Activated naive CD4-positive, alpha-beta T cell treated with anti-CD3 and anti-CD28 coated beads, Interleukin-2, amount 10 ng/mL, durations not matched to agents 7 days and 5 days (primary cell): ENCODE measurements around the gene C20orf144.
A peak's percentile ranks its signal among the peaks of the same experiment; 100 is the strongest.
"Not testable (repeated sequence)": the region's sequence is repeated elsewhere in the genome, so short reads cannot be mapped to it uniquely, and the experiment has no call there.

Source experiments
- CTCF ChIA-PET: fragments of 350-600 bp; sonication (Branson Sonifier 250); formaldehyde crosslinking; loops from one replicate; lab custom pipeline; 2021; ENCODE audit warnings: antibody characterized with exemption; lab: Charles Lee
- DNase-seq: peaks from one replicate; pipeline ENCODE4 v3.0.0-alpha.2; 2020
- H3K27ac Mint-ChIP-seq: one replicate; pipeline ENCODE4 v1.8.0; 2021; ENCODE audit warnings: mild to moderate bottlenecking, moderate library complexity, mixed read lengths
- H3K27me3 Mint-ChIP-seq: one replicate; pipeline ENCODE4 v1.8.0; 2021; ENCODE audit warnings: mild to moderate bottlenecking, mixed read lengths
- H3K36me3 Mint-ChIP-seq: one replicate; pipeline ENCODE4 v1.8.0; 2021; ENCODE audit warnings: mixed read lengths
- H3K4me1 Mint-ChIP-seq: one replicate; pipeline ENCODE4 v1.8.0; 2021; ENCODE audit warnings: mixed read lengths
- H3K4me3 Mint-ChIP-seq: one replicate; pipeline ENCODE4 v1.8.0; 2021; ENCODE audit warnings: mild to moderate bottlenecking, moderate library complexity, mixed read lengths
- H3K9me3 Mint-ChIP-seq: one replicate; pipeline ENCODE4 v1.8.0; 2021; ENCODE audit warnings: mixed read lengths

Gene C20orf144

GRCh38 chr20:33662172-33662571 lies at the start of gene C20orf144:
TSS of gene C20orf144 (plus strand) at chr20:33662327. CDS start at chr20:33662346, 19 bp downstream.
- no peak for DNase-seq
- Mint-ChIP-seq H3K9me3 (no peaks in the 10 kb centered on the region), H3K36me3 (peaks cover 8% of the 10 kb centered on the region), H3K27me3 (no peaks in the 10 kb centered on the region), H3K4me3 (peak within 1 kb of the TSS; percentile 78), H3K4me1 (peaks cover 42% of the 10 kb centered on the region), H3K27ac (peak within 1 kb of the TSS; percentile 75)
- CTCF ChIA-PET, result interaction anchor here (1.8 kb wide), 1 partner anchor 9 kb away, joined by 6 read pairs; no protein-coding TSS in a partner anchor

GRCh38 chr20:33621717-33622400 lies 40.3 kb upstream of the C20orf144 start:
- Mint-ChIP-seq H3K4me3 (no peak overlapping the region), H3K4me1 (peaks cover 10% of the 10 kb centered on the region), H3K27ac (no peak overlapping the region), H3K36me3 (peaks cover 39% of the 10 kb centered on the region), H3K9me3 (no peaks in the 10 kb centered on the region), H3K27me3 (no peaks in the 10 kb centered on the region)
- CTCF ChIA-PET, result no interaction called here
- DNase-seq, result no peak

DNA sequence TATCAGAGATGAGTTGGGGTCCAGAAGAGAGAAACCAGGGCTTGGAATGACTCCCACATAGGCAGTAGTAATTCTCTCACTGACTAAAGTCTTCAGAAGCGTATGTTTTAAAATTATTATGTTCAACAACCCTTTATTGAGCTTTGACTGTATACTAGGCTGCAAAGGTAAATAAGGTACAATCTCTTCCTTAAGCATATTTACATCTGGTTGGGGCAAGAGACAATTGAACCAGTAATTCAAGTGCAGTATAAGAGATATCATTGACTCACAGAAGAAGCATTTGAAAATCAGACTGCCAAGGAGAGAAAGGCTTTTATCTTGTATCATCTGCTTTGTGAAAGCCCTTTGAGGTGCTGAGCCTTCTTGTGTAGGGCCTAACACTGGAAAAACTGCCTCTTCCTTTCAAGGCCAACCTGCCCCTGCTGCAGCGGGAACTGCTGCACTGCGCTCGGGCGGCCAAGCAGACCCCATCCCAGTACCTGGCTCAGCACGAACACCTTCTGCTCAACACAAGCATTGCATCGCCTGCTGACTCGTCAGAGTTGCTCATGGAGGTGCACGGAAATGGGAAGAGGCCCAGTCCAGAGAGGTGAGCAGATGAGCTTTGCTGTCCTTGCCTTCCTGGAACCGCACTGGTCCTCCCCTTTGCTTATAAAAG lies 39.3 kb upstream of the C20orf144 start:
- Mint-ChIP-seq H3K9me3 (no peaks in the 10 kb centered on the region), H3K4me1 (peaks cover 10% of the 10 kb centered on the region), H3K27ac (no peak overlapping the region), H3K36me3 (peaks cover 42% of the 10 kb centered on the region), H3K27me3 (no peaks in the 10 kb centered on the region), H3K4me3 (no peak overlapping the region)
- DNase-seq, result no peak
- CTCF ChIA-PET, result interaction anchor here (1.1 kb wide), 1 partner anchor 135 kb away, joined by 3 read pairs; no protein-coding TSS in a partner anchor

DNA sequence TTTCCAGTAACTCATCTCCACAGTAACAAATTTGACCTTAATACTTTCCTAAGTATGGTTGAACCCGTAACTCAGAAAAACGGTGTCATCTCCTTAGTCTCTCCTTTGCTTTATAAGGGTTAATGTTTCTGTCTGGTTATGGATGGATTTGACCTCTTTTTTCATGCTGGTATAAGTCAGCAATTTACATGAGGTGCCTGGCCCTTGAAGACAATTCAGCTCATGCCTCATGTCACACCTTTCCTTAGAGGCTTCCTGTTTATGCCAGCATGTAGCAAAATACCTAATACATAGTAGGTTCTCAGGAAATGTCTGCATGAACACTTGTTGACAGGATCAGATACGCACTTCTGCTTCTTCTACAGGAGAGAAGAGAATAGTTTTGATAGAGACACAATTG lies 37.7 kb upstream of the C20orf144 start:
- CTCF ChIA-PET, result no interaction called here
- Mint-ChIP-seq H3K4me3 (no peak overlapping the region), H3K27me3 (no peaks in the 10 kb centered on the region), H3K4me1 (peaks cover 10% of the 10 kb centered on the region), H3K27ac (no peak overlapping the region), H3K9me3 (no peaks in the 10 kb centered on the region), H3K36me3 (peaks cover 50% of the 10 kb centered on the region)
- DNase-seq, result no peak

DNA sequence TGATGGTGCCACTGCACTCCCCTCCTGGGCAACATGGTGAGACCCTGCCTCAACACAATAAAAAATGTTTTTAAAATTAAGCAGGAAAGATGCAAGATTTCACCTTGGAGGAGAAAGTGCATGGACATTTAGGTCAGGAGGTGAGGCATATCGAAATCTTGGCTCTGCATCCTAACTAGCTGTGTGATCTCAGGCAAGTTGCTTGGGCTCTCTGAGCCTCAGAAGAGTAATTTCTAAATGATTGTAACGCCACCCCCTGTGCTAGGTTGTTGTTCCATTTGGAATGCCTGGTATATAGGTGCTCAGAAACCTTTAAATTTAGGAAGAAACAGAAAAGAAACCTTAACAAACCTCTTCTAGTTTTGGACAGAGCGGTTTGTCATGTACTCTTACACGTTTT lies 35.9 kb upstream of the C20orf144 start:
- Mint-ChIP-seq H3K27me3 (no peaks in the 10 kb centered on the region), H3K9me3 (no peaks in the 10 kb centered on the region), H3K4me1 (peaks cover 10% of the 10 kb centered on the region), H3K36me3 (peaks cover 60% of the 10 kb centered on the region), H3K27ac (no peak overlapping the region), H3K4me3 (no peak overlapping the region)
- CTCF ChIA-PET, result no interaction called here
- DNase-seq, result no peak

DNA sequence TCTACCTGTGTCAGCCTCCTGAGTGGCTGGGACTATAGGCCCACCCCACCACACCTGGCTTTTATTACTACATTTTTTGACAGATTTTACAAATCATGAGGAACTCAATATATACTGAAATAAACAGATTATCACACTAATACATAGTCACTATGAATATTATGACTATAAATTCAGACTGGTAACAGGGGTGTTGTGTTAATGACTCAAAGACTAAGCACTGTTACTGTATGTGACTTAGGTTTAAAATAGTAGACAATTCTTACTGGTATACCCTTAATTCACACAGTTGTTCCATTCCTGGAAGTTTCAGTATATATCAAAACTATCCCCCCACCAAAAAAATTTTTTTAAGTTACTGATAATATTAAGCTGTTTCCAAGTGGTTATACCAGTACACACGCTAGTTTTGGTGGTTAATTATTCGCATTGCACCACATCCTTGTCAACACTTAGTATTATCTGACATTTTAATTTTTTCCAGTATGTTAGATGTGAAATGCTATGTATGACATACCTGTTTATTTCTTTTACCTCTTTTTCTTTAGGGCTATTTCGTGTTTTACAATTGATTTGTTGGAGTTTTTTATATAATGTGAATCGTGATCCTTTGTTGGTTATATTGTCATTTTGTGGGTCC lies 34.4 kb upstream of the C20orf144 start:
- CTCF ChIA-PET, result no interaction called here
- H3K9me3 Mint-ChIP-seq, result no peaks in the 10 kb centered on the region
- H3K27ac Mint-ChIP-seq, result no peak overlapping the region
- no peak for DNase-seq
- peaks cover 10% of the 10 kb centered on the region for H3K4me1 Mint-ChIP-seq
- H3K27me3 Mint-ChIP-seq, result no peaks in the 10 kb centered on the region
- H3K4me3 Mint-ChIP-seq, result no peak overlapping the region
- peaks cover 64% of the 10 kb centered on the region for H3K36me3 Mint-ChIP-seq

DNA sequence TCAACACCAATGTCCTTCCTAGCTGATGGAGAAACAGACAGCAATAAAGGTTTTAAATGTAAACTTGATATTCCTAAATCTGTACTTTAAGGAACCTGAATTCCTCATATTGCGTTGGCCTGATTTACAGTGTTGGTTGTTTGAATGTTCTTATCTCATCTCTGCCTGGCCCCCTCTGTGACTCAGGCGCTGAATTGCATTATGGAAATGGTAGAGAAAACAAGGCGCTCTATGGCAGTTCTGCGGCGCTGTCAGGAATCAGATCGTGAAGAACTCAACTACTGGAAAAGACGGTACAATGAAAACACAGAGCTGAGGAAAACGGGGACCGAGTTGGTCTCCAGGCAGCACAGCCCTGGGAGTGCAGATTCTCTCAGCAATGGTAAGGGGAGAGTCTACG lies 32.6 kb upstream of the C20orf144 start:
- CTCF ChIA-PET, result no interaction called here
- H3K27me3 Mint-ChIP-seq, result no peaks in the 10 kb centered on the region
- H3K4me1 Mint-ChIP-seq, result peaks cover 8% of the 10 kb centered on the region
- H3K9me3 Mint-ChIP-seq, result no peaks in the 10 kb centered on the region
- H3K4me3 Mint-ChIP-seq, result no peak overlapping the region
- peaks cover 54% of the 10 kb centered on the region for H3K36me3 Mint-ChIP-seq
- H3K27ac Mint-ChIP-seq, result no peak overlapping the region
- no peak for DNase-seq

DNA sequence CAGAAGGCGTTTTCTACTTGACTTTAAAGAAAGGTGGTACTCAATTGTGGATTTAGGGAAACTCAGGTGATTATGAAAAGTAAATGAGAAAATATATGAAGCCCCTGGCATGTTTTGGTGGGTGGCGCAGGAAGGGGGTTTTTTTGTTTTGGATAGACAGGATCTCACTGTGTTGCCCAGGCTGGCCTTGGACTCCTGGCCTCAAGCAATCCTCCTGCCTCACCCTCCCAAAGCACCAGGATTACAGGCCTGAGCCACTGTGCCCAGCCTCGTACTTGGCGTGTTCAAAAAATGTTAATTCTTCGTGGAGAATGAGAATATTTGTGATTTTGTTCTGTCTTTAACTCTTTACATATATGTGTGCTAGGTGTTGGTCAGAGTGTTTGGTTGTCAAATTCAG lies 32.1 kb upstream of the C20orf144 start:
- Mint-ChIP-seq H3K27ac (peak overlapping the region; percentile 42), H3K27me3 (no peaks in the 10 kb centered on the region), H3K4me3 (no peak overlapping the region), H3K4me1 (peaks cover 5% of the 10 kb centered on the region), H3K36me3 (peaks cover 53% of the 10 kb centered on the region), H3K9me3 (no peaks in the 10 kb centered on the region)
- CTCF ChIA-PET, result no interaction called here
- DNase-seq, result no peak

- H3K4me1 Mint-ChIP-seq, result peaks cover 5% of the 10 kb centered on the region
- H3K27me3 Mint-ChIP-seq, result no peaks in the 10 kb centered on the region
- CTCF ChIA-PET, result no interaction called here
- H3K27ac Mint-ChIP-seq, result no peak overlapping the region
- no peak for DNase-seq
- H3K4me3 Mint-ChIP-seq, result no peak overlapping the region
- H3K9me3 Mint-ChIP-seq, result no peaks in the 10 kb centered on the region
- H3K36me3 Mint-ChIP-seq, result peaks cover 48% of the 10 kb centered on the region
Measured at GRCh38 chr20:33630507-33630906, 31.6 kb upstream of the C20orf144 start.

GRCh38 chr20:33631910-33632309 lies 30.2 kb upstream of the C20orf144 start:
- H3K27me3 Mint-ChIP-seq, H3K9me3 Mint-ChIP-seq, H3K4me3 Mint-ChIP-seq, DNase-seq, H3K27ac Mint-ChIP-seq, H3K4me1 Mint-ChIP-seq: not testable (repeated sequence)
- CTCF ChIA-PET, result interaction anchor here (0.5 kb wide), 1 partner anchor 208 kb away, joined by 3 read pairs; no protein-coding TSS in a partner anchor
- H3K36me3 Mint-ChIP-seq, result peaks cover 41% of the 10 kb centered on the region

- no peaks in the 10 kb centered on the region for H3K9me3 Mint-ChIP-seq
- H3K4me1 Mint-ChIP-seq, result peaks cover 9% of the 10 kb centered on the region
- no peaks in the 10 kb centered on the region for H3K27me3 Mint-ChIP-seq
- H3K36me3 Mint-ChIP-seq, result peaks cover 42% of the 10 kb centered on the region
- no peak overlapping the region for H3K27ac Mint-ChIP-seq
- no peak for DNase-seq
- no peak overlapping the region for H3K4me3 Mint-ChIP-seq
- CTCF ChIA-PET, result interaction anchor here (0.6 kb wide), 1 partner anchor 596 kb away, joined by 3 read pairs; no protein-coding TSS in a partner anchor
Measured at GRCh38 chr20:33635341-33635740, 26.8 kb upstream of the C20orf144 start.

DNA sequence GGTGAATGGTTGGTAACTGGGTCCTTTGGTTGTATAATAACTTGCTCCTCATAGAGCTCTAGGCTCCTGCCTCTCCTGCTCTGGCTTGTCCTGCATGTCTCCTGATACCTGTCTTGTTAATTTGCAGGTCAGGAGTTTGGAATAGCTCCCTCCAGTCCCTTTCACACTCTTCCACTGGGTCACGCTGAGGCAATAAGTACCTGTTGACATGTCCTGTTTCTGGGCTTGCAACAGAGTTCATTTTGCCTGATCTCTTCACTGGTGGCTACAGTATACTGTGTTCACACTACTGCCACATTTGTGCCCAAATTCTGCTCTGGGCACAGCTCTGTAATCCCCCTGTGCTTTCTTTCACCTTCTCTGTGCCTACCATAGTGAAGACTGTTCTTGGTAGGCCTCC lies 25.4 kb upstream of the C20orf144 start:
- Mint-ChIP-seq H3K9me3 (no peaks in the 10 kb centered on the region), H3K27me3 (no peaks in the 10 kb centered on the region), H3K27ac (no peak overlapping the region), H3K4me1 (peaks cover 9% of the 10 kb centered on the region), H3K36me3 (peaks cover 36% of the 10 kb centered on the region), H3K4me3 (no peak overlapping the region)
- DNase-seq, result no peak
- CTCF ChIA-PET, result no interaction called here

- Mint-ChIP-seq H3K4me1 (peaks cover 4% of the 10 kb centered on the region), H3K27me3 (no peaks in the 10 kb centered on the region), H3K27ac (no peak overlapping the region), H3K9me3 (no peaks in the 10 kb centered on the region), H3K4me3 (no peak overlapping the region), H3K36me3 (peaks cover 38% of the 10 kb centered on the region)
- DNase-seq, result no peak
- CTCF ChIA-PET, result no interaction called here
Measured at GRCh38 chr20:33640287-33640686, 21.8 kb upstream of the C20orf144 start.

GRCh38 chr20:33644313-33645071 lies 17.6 kb upstream of the C20orf144 start:
- no peaks in the 10 kb centered on the region for H3K27me3 Mint-ChIP-seq
- H3K9me3 Mint-ChIP-seq, result no peaks in the 10 kb centered on the region
- CTCF ChIA-PET, result interaction anchor here (3.3 kb wide), 1 partner anchor 9 kb away, joined by 10 read pairs; no protein-coding TSS in a partner anchor
- no peak overlapping the region for H3K27ac Mint-ChIP-seq
- peaks cover 26% of the 10 kb centered on the region for H3K36me3 Mint-ChIP-seq
- H3K4me3 Mint-ChIP-seq, result no peak overlapping the region
- DNase-seq, result no peak
- H3K4me1 Mint-ChIP-seq, result peaks cover 9% of the 10 kb centered on the region
